Chondrocyte (in vitro differentiated cells): Measurements from ENCODE around the gene PIK3AP1. TPM values are rescaled to one million over a fixed set of nuclear protein-coding genes. Genes with fewer than 3 reads are reported as not detected.
A peak's percentile ranks its signal among the peaks of the same experiment; 100 is the strongest.
"Not testable (repeated sequence)": the region's sequence is repeated elsewhere in the genome, so short reads cannot be mapped to it uniquely, and the experiment has no call there.

Experiments used
- DNase-seq: peaks from one replicate; pipeline ENCODE4 v3.0.0; 2021; ENCODE audit warnings: mixed read lengths, low spot score
- H3K27ac Mint-ChIP-seq: one replicate; pipeline ENCODE4 v1.8.0; 2021; ENCODE audit warnings: mild to moderate bottlenecking, moderate library complexity, mixed read lengths; ENCODE audit not compliant: unreplicated experiment
- H3K27me3 Mint-ChIP-seq: 2 replicates; pipeline ENCODE4 v1.8.0; 2021; ENCODE audit warnings: low read depth, mixed read lengths
- H3K36me3 Mint-ChIP-seq: 2 replicates; pipeline ENCODE4 v1.8.0; 2021; ENCODE audit warnings: low read depth, mixed read lengths
- H3K4me1 Mint-ChIP-seq: 2 replicates; pipeline ENCODE4 v1.8.0; 2021; ENCODE audit warnings: low read depth, mild to moderate bottlenecking, mixed read lengths
- H3K4me3 Mint-ChIP-seq: one replicate; pipeline ENCODE4 v1.8.0; 2021; ENCODE audit warnings: mild to moderate bottlenecking, moderate library complexity, mixed read lengths; ENCODE audit not compliant: unreplicated experiment
- H3K9me3 Mint-ChIP-seq: 2 replicates; pipeline ENCODE4 v1.8.0; 2021; ENCODE audit warnings: low read depth, mixed read lengths
- total RNA-seq: library from RNA; stranded (reverse); gene quantifications from 3 replicates; pipeline ENCODE4 v1.2.1, GENCODE V29; 2021
- TF ChIP-seq, protein P1 (sequence below): fragments of 200-600 bp; sonication (generic); IDR thresholded peaks from 2 replicates; pipeline ENCODE4 v1.5.0; 2021; ENCODE audit warnings: antibody characterized with exemption, mild to moderate bottlenecking, moderate library complexity

Gene PIK3AP1
- total RNA-seq, 1 donor from 2014 or later: 9.9 TPM

DNA sequence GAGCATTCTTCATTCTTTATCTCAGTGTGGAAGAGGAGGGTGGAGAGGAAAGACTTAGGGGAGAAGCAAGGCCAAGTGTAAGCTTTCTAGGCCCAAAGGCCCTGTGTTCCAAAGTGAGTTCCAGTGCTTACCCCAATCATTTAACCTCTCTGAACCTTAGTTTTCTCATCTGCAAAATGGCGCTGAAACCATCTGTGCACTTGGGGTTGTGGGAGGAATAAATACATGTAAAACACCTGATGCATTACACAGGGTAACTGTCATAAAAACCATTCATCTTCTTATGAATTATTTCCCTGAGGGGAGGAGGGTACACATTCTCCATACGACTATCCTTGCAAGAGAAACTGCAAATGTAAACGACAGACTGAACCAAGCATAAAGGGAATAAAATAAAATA lies 19.0 kb downstream of the PIK3AP1 start:
- no peak overlapping the region for H3K27ac Mint-ChIP-seq

DNA sequence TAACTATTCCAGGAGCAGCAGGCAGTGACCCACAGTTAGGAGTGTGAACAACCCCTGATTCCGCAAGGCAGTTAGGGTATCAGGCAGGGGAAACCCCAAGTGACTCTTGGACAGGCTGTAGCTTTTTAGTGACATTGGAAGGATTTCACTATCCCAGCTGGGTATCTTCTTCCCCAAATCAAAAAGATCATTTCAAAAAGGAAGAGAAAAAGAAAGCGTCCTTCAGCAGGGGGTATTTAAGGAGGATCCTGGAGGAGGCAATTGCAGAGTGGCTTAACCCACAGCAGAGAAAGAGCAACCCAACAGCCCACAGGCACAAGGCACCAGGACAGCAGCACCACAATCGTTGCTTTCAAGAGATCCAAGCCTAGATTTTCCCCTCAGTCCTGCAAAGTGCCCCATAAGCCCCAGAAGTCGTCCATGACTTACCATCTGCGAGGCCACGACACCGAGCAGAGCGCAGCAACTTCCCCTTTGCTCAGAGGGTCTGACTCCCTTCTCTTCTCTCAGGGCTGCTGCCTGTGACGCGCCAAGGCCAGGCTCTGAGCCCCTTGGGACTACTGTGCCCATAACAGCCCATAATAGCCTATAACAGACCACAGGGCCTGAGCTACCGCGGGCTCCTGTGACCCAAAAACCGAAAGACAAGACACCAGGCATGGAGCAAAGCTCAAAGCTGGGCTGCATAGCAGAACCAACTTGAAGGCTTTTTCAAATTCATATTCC lies 19.8 kb downstream of the PIK3AP1 start:
- TF ChIP-seq, protein P1, sequence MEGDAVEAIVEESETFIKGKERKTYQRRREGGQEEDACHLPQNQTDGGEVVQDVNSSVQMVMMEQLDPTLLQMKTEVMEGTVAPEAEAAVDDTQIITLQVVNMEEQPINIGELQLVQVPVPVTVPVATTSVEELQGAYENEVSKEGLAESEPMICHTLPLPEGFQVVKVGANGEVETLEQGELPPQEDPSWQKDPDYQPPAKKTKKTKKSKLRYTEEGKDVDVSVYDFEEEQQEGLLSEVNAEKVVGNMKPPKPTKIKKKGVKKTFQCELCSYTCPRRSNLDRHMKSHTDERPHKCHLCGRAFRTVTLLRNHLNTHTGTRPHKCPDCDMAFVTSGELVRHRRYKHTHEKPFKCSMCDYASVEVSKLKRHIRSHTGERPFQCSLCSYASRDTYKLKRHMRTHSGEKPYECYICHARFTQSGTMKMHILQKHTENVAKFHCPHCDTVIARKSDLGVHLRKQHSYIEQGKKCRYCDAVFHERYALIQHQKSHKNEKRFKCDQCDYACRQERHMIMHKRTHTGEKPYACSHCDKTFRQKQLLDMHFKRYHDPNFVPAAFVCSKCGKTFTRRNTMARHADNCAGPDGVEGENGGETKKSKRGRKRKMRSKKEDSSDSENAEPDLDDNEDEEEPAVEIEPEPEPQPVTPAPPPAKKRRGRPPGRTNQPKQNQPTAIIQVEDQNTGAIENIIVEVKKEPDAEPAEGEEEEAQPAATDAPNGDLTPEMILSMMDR: no peak
- Mint-ChIP-seq H3K27me3 (no peaks in the 10 kb centered on the region), H3K27ac (no peak overlapping the region), H3K9me3 (no peaks in the 10 kb centered on the region), H3K4me1 (peaks cover 17% of the 10 kb centered on the region), H3K4me3 (no peak overlapping the region), H3K36me3 (peaks cover 1% of the 10 kb centered on the region)
- no peak for DNase-seq

More for the DNA sequence above, 19.0 kb downstream of the PIK3AP1 start:
- H3K27me3 Mint-ChIP-seq: no peaks in the 10 kb centered on the region
- no peak for DNase-seq
- H3K4me1 Mint-ChIP-seq: peaks cover 11% of the 10 kb centered on the region
- H3K36me3 Mint-ChIP-seq: peaks cover 1% of the 10 kb centered on the region
- no peak overlapping the region for H3K4me3 Mint-ChIP-seq
- TF ChIP-seq, protein P1: no peak
- no peaks in the 10 kb centered on the region for H3K9me3 Mint-ChIP-seq

DNA sequence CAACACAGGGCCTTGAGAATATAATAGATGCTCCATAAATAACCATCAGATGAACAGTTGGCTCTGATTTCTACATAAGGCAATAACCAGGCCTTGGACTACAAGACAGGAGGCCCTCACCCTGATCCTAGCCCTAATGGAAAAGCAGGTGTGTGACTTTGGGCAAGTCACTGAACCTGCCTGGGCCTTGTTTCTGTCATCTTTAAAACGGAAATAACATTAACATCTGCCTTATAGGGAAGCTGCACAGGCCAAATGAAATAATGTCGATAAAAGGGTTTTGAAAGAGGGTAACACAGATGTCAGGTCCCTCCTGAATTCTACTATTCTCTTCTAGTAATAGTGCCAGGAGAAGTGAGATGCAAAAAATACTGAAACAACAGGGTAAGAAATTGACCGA lies 20.7 kb downstream of the PIK3AP1 start:
- TF ChIP-seq, protein P1: no peak
- Mint-ChIP-seq H3K36me3 (peaks cover 1% of the 10 kb centered on the region), H3K27ac (no peak overlapping the region), H3K9me3 (no peaks in the 10 kb centered on the region), H3K27me3 (no peaks in the 10 kb centered on the region), H3K4me1 (peaks cover 26% of the 10 kb centered on the region), H3K4me3 (no peak overlapping the region)
- no peak for DNase-seq

DNA sequence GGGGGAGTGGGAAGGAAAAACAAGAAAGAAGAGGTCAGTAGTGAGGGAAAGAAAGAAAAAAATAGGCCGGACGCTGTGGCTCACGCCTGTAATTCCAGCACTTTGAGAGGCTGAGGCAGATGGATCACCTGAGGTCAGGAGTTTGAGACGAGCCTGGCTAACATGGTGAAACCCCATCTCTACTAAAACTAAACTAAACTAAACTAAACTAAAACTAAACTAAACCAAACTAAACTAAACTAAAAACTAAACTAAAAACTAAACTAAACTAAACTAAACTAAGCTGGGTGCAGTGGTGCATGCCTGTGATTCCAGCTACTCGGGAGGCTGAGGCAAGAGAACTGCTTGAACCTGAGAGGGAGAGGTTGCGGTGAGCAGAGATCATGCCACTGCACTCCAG lies 22.0 kb downstream of the PIK3AP1 start:
- not testable (repeated sequence) for H3K9me3 Mint-ChIP-seq, H3K36me3 Mint-ChIP-seq, DNase-seq, H3K4me3 Mint-ChIP-seq, H3K27me3 Mint-ChIP-seq
- H3K27ac Mint-ChIP-seq: peak overlapping the region; percentile 73
- peaks cover 27% of the 10 kb centered on the region for H3K4me1 Mint-ChIP-seq

DNA sequence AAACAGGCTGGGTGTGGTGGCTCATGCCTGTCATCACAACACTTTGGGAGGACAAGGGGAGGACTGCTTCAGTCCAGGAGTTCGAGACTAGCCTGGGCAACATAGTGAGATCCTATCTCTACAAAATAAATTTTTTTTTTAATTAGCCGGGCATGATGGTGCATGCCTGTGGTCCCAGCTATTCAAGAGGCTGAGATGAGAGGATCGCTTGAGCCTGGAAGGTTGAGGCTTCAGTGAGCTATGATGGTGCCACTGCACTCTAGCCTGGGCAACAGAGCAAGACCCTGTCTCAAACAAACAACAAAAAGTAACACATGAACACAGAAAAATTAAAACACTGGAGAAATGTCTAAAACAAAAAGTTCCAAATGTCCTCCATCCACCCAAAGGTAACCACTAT lies 22.9 kb downstream of the PIK3AP1 start:
- Mint-ChIP-seq H3K27me3 (no peaks in the 10 kb centered on the region), H3K36me3 (peaks cover 1% of the 10 kb centered on the region), H3K4me3 (no peak overlapping the region), H3K4me1 (peaks cover 27% of the 10 kb centered on the region), H3K27ac (peak overlapping the region; percentile 49), H3K9me3 (no peaks in the 10 kb centered on the region)
- no peak for DNase-seq
- TF ChIP-seq, protein P1: no peak
